ENCODE results near the gene GJB2.

The GJB2 gene

GRCh38 chr13:20192836-20193161 lies at the start of gene GJB2:
GJB2 (minus strand) TSS chr13:20192938; CDS start chr13:20189581, 3,357 bp downstream.
- no peaks in the 10 kb centered on the region for H3K36me3 ChIP-seq (ENCODE audit: control insufficient read depth in 5 of 5, insufficient read depth in 5 of 5, low read length in 5 of 5)
- H3K4me3 ChIP-seq (ENCODE audit: low read depth in 1 of 5, low read length in 5 of 5): peak within 1 kb of the TSS; percentile 56 to 79 (median 70)
- H3K4me1 ChIP-seq (ENCODE audit: control insufficient read depth in 5 of 5, insufficient read depth in 5 of 5, low read length in 5 of 5): peaks cover 0 to 35% (median 28%) of the 10 kb centered on the region in 5 donors
- no peak within 1 kb of the TSS for H3K27ac ChIP-seq (ENCODE audit: low read depth, low read length)
- H3K27me3 ChIP-seq (ENCODE audit: control insufficient read depth in 5 of 5, insufficient read depth in 4 of 5, low read length in 5 of 5): peaks cover 19 to 47% (median 44%) of the 10 kb centered on the region in 5 donors
- peak within 1 kb of the TSS in 1 of 5 donors; percentile 70 for H3K9ac ChIP-seq (ENCODE audit: low read length in 5 of 5)
- no peaks in the 10 kb centered on the region for H3K9me3 ChIP-seq (ENCODE audit: control insufficient read depth in 5 of 5, low read length in 5 of 5)

- H3K27me3 ChIP-seq (ENCODE audit: control insufficient read depth in 5 of 5, insufficient read depth in 4 of 5, low read length in 5 of 5): peaks cover 0 to 9% (median 5%) of the 10 kb centered on the region in 5 donors
- no peaks in the 10 kb centered on the region for H3K36me3 ChIP-seq (ENCODE audit: control insufficient read depth in 5 of 5, insufficient read depth in 5 of 5, low read length in 5 of 5)
- H3K4me1 ChIP-seq (ENCODE audit: control insufficient read depth in 5 of 5, insufficient read depth in 5 of 5, low read length in 5 of 5): no peaks in the 10 kb centered on the region
- H3K27ac ChIP-seq (ENCODE audit: low read depth, low read length): no peak overlapping the region
- no peak overlapping the region for H3K9ac ChIP-seq (ENCODE audit: low read length in 5 of 5)
- no peaks in the 10 kb centered on the region for H3K9me3 ChIP-seq (ENCODE audit: control insufficient read depth in 5 of 5, low read length in 5 of 5)
- no peak overlapping the region for H3K4me3 ChIP-seq (ENCODE audit: low read depth in 1 of 5, low read length in 5 of 5)
Measured at GRCh38 chr13:20241593-20241992, 48.9 kb upstream of the GJB2 start.

- Histone ChIP-seq H3K9ac (ENCODE audit: low read length in 5 of 5) (no peak overlapping the region), H3K4me3 (ENCODE audit: low read depth in 1 of 5, low read length in 5 of 5) (no peak overlapping the region), H3K4me1 (ENCODE audit: control insufficient read depth in 5 of 5, insufficient read depth in 5 of 5, low read length in 5 of 5) (no peaks in the 10 kb centered on the region), H3K27me3 (ENCODE audit: control insufficient read depth in 5 of 5, insufficient read depth in 4 of 5, low read length in 5 of 5) (peaks cover 0 to 11% (median 5%) of the 10 kb centered on the region in 5 donors), H3K27ac (ENCODE audit: low read depth, low read length) (no peak overlapping the region), H3K36me3 (ENCODE audit: control insufficient read depth in 5 of 5, insufficient read depth in 5 of 5, low read length in 5 of 5) (no peaks in the 10 kb centered on the region), H3K9me3 (ENCODE audit: control insufficient read depth in 5 of 5, low read length in 5 of 5) (no peaks in the 10 kb centered on the region)
Measured at GRCh38 chr13:20239748-20240147, 47.0 kb upstream of the GJB2 start.

GRCh38 chr13:20232556-20233277 lies 40.0 kb upstream of the GJB2 start:
- peak overlapping the region in 2 of 5 donors; percentile 29 to 30 for H3K4me3 ChIP-seq (ENCODE audit: low read depth in 1 of 5, low read length in 5 of 5)
- no peaks in the 10 kb centered on the region for H3K36me3 ChIP-seq (ENCODE audit: control insufficient read depth in 5 of 5, insufficient read depth in 5 of 5, low read length in 5 of 5)
- peaks cover 0 to 14% (median 13%) of the 10 kb centered on the region in 5 donors for H3K4me1 ChIP-seq (ENCODE audit: control insufficient read depth in 5 of 5, insufficient read depth in 5 of 5, low read length in 5 of 5)
- no peaks in the 10 kb centered on the region for H3K9me3 ChIP-seq (ENCODE audit: control insufficient read depth in 5 of 5, low read length in 5 of 5)
- H3K27ac ChIP-seq (ENCODE audit: low read depth, low read length): no peak overlapping the region
- H3K27me3 ChIP-seq (ENCODE audit: control insufficient read depth in 5 of 5, insufficient read depth in 4 of 5, low read length in 5 of 5): peaks cover 13 to 31% (median 27%) of the 10 kb centered on the region in 5 donors
- H3K9ac ChIP-seq (ENCODE audit: low read length in 5 of 5): no peak overlapping the region

DNA sequence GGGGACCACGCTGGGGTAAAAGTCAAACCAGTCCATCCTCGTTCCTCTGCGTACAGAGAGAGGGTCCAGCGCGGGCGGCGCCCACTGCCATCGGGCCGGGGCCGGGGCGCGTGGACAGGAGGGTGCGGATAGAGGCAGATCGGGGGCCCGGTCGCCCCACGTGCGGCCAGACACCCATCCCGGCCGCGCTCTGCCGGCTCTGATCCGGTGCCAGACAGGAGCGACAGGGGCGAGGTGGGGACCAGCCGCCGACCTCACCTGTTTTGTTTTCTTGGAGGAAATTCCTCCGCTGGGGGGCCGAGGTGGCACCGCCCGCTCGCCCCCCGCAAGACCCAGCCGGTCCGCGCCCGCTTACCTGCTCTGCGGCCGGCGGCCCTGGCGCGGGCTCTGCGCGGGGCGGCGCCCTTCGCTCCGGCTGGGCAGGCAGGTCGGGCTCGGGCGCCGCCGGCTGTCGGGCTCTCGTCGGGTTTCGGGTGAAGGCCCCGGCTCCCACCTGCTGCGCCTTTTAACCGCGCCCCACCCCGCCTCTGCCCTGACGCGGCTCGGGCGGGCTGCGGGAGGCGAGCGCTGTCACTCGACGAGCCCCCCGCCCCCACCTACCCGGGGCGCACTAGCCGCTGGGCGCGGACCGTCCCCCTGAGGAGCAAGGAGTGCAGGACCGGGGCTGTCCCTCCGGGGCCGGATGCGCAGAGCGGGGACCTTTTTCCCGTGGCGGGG lies 39.3 kb upstream of the GJB2 start, which contains the start of gene GJB6:
Gene GJB6 (minus strand): TSS at position 481 of the 717 bp plus-strand sequence. CDS start 8,839 bp downstream, outside the sequence.
- Histone ChIP-seq H3K4me3 (ENCODE audit: low read depth in 1 of 5, low read length in 5 of 5) (peak within 1 kb of the TSS in 3 of 5 donors; percentile 18 to 30 (median 29)), H3K9me3 (ENCODE audit: control insufficient read depth in 5 of 5, low read length in 5 of 5) (no peaks in the 10 kb centered on the region), H3K4me1 (ENCODE audit: control insufficient read depth in 5 of 5, insufficient read depth in 5 of 5, low read length in 5 of 5) (peaks cover 0 to 14% (median 13%) of the 10 kb centered on the region in 5 donors), H3K9ac (ENCODE audit: low read length in 5 of 5) (no peak within 1 kb of the TSS), H3K27me3 (ENCODE audit: control insufficient read depth in 5 of 5, insufficient read depth in 4 of 5, low read length in 5 of 5) (peaks cover 13 to 34% (median 27%) of the 10 kb centered on the region in 5 donors), H3K27ac (ENCODE audit: low read depth, low read length) (no peak within 1 kb of the TSS), H3K36me3 (ENCODE audit: control insufficient read depth in 5 of 5, insufficient read depth in 5 of 5, low read length in 5 of 5) (no peaks in the 10 kb centered on the region)

GRCh38 chr13:20230913-20231838 lies 38.4 kb upstream of the GJB2 start:
- H3K4me1 ChIP-seq (ENCODE audit: control insufficient read depth in 5 of 5, insufficient read depth in 5 of 5, low read length in 5 of 5): peaks cover 0 to 14% (median 13%) of the 10 kb centered on the region in 5 donors
- no peak overlapping the region for H3K27ac ChIP-seq (ENCODE audit: low read depth, low read length)
- H3K36me3 ChIP-seq (ENCODE audit: control insufficient read depth in 5 of 5, insufficient read depth in 5 of 5, low read length in 5 of 5): no peaks in the 10 kb centered on the region
- H3K9me3 ChIP-seq (ENCODE audit: control insufficient read depth in 5 of 5, low read length in 5 of 5): no peaks in the 10 kb centered on the region
- H3K27me3 ChIP-seq (ENCODE audit: control insufficient read depth in 5 of 5, insufficient read depth in 4 of 5, low read length in 5 of 5): peaks cover 13 to 34% (median 27%) of the 10 kb centered on the region in 5 donors
- peak overlapping the region in 3 of 5 donors; percentile 18 to 30 (median 29) for H3K4me3 ChIP-seq (ENCODE audit: low read depth in 1 of 5, low read length in 5 of 5)
- no peak overlapping the region for H3K9ac ChIP-seq (ENCODE audit: low read length in 5 of 5)

DNA sequence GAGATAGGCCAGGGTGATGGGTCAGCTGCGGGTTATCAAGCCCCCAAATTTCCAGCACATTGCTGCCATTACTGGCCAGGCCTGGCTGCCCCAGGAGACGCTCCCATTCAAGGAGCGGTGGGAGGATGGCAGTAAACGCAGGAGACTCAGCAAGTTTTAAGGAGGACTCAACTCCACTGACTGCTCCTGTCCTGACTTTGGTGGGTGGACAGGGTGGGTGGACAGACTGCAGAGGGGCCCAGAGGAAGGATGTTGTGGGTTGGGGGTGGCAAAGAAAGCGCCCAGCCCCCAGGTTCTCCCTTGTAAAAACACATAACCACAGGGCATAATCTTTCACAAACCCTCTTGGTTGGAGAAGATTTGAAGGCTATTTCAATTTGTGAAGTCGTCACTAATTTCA lies 35.0 kb upstream of the GJB2 start:
- Histone ChIP-seq H3K9ac (ENCODE audit: low read length in 5 of 5) (no peak overlapping the region), H3K9me3 (ENCODE audit: control insufficient read depth in 5 of 5, low read length in 5 of 5) (no peaks in the 10 kb centered on the region), H3K27ac (ENCODE audit: low read depth, low read length) (no peak overlapping the region), H3K4me1 (ENCODE audit: control insufficient read depth in 5 of 5, insufficient read depth in 5 of 5, low read length in 5 of 5) (peaks cover 0 to 14% (median 13%) of the 10 kb centered on the region in 5 donors), H3K4me3 (ENCODE audit: low read depth in 1 of 5, low read length in 5 of 5) (no peak overlapping the region), H3K36me3 (ENCODE audit: control insufficient read depth in 5 of 5, insufficient read depth in 5 of 5, low read length in 5 of 5) (no peaks in the 10 kb centered on the region), H3K27me3 (ENCODE audit: control insufficient read depth in 5 of 5, insufficient read depth in 4 of 5, low read length in 5 of 5) (peaks cover 13 to 32% (median 26%) of the 10 kb centered on the region in 5 donors)

DNA sequence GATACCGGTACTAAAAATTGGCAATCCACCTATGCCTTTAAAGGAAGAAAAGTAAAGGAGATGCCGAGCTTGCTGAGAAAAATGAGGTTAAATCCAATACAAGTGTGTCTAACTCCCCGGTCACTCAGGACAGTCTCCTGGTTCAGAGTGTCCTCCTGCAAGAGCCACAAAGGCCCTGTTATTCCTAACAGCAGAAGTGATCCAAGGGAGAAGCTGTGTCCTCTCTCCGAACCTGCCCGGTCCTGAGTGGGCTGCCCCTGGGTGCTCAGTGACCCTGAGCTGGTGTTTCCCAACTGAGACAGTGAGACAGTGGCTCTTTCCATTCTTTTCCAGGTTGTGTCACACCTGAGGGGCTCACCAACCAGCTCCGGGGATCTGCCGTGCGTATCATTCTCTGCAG lies 34.5 kb upstream of the GJB2 start:
- Histone ChIP-seq H3K27me3 (ENCODE audit: control insufficient read depth in 5 of 5, insufficient read depth in 4 of 5, low read length in 5 of 5) (peaks cover 10 to 31% (median 22%) of the 10 kb centered on the region in 5 donors), H3K9ac (ENCODE audit: low read length in 5 of 5) (no peak overlapping the region), H3K4me3 (ENCODE audit: low read depth in 1 of 5, low read length in 5 of 5) (no peak overlapping the region), H3K4me1 (ENCODE audit: control insufficient read depth in 5 of 5, insufficient read depth in 5 of 5, low read length in 5 of 5) (peaks cover 0 to 11% (median 9%) of the 10 kb centered on the region in 5 donors), H3K27ac (ENCODE audit: low read depth, low read length) (no peak overlapping the region), H3K36me3 (ENCODE audit: control insufficient read depth in 5 of 5, insufficient read depth in 5 of 5, low read length in 5 of 5) (no peaks in the 10 kb centered on the region), H3K9me3 (ENCODE audit: control insufficient read depth in 5 of 5, low read length in 5 of 5) (no peaks in the 10 kb centered on the region)

GRCh38 chr13:20222553-20222952 lies 29.8 kb upstream of the GJB2 start:
- Histone ChIP-seq H3K27me3 (ENCODE audit: control insufficient read depth in 5 of 5, insufficient read depth in 4 of 5, low read length in 5 of 5) (peaks cover 0 to 12% (median 5%) of the 10 kb centered on the region in 5 donors), H3K9me3 (ENCODE audit: control insufficient read depth in 5 of 5, low read length in 5 of 5) (no peaks in the 10 kb centered on the region), H3K4me1 (ENCODE audit: control insufficient read depth in 5 of 5, insufficient read depth in 5 of 5, low read length in 5 of 5) (no peaks in the 10 kb centered on the region), H3K4me3 (ENCODE audit: low read depth in 1 of 5, low read length in 5 of 5) (no peak overlapping the region), H3K27ac (ENCODE audit: low read depth, low read length) (no peak overlapping the region), H3K36me3 (ENCODE audit: control insufficient read depth in 5 of 5, insufficient read depth in 5 of 5, low read length in 5 of 5) (no peaks in the 10 kb centered on the region), H3K9ac (ENCODE audit: low read length in 5 of 5) (no peak overlapping the region)

All from subcutaneous abdominal adipose tissue (tissue), 5 donors.